ENCODE data around the gene MFRP. TPM values are rescaled to one million over a fixed set of nuclear protein-coding genes. Genes with fewer than 3 reads are reported as not detected.

The MFRP gene
- total RNA-seq, 1 experiment from 2014 or later, result not detected

DNA sequence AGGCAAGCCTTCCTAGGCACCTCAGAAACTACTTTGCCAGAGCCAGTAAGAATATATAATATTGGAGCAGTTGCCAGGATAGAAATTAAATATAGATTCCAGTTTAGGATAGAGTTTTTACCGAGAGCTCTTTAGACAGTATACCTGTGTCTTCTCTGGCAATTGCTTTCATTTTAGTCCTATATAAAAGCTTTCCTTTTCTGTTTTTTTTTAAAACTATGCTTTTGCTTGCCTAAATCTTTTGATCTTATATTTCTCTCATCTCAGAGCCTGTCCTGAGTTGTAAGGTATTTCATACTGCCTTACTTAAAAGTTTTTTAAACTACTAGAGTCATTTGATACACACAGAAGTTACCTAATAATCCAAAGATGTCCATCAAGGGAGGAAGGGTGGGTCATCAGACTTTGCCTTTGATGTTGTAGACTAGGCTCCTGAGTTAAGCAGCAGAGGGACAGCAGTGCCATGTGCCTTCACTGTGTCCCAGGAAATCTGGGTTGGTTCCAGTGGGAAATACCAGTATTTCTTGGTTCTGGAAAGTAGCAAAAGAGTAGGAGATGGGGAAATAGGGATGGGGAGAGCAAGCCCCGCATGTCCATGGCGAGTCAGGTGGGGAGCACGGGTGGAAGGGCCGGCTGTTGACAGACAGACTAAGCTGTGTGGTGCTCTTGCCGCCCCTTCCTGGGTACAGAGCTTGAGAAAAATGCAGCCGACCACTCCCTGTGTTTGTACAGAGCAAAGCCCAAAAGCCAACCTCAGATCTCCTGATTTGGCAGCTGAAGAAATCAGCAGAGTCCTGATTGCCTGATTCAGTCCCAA is 40.7 kb downstream of the MFRP start (continued):
- TF ChIP-seq ZBTB21 (CRISPR knock-in tag; IDR thresholded peaks at IDR 0.05; ENCODE audit: borderline replicate concordance) (no peak), RORB (CRISPR knock-in tag; IDR thresholded peaks at IDR 0.05) (no peak)

DNA sequence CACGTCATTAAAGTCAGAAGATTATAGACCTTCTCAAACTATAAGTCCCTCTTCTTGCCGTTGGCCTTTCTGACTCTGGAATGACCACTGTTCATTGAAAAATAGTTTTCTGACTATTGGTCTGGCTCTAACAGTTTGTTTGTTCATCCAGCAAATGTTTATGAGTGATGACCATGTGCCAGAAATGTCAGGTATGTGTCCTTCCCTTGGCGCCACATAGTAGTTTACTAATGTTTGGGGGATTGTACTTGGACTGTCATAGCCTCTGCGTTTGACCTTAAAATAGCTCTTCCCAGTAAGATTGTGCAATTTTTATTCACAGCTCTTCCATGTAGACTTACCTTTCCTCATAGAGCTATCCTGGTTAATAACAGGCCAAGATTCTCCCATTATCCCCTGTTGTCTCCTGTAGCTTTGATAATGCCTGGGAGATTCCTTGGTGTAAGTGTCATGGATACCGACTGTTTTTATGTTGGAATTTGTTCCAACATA is 43.2 kb downstream of the MFRP start:
- ATAC-seq (no peak), DNase-seq (ENCODE audit: low spot score) (no peak)
- Mint-ChIP-seq H3K27ac (no peak overlapping the region; the same call in 1 of the 2 replicates), H3K36me3 (peaks cover 54% of the 10 kb centered on the region), H3K27me3 (ENCODE audit: low read depth) (no peaks in the 10 kb centered on the region), H3K9me3 (no peaks in the 10 kb centered on the region), H3K4me1 (peaks cover 14% of the 10 kb centered on the region), H3K4me3 (no peak overlapping the region)
- TF ChIP-seq ELF4 (CRISPR knock-in tag; IDR thresholded peaks at IDR 0.05; ENCODE audit: low read depth) (no peak), AFF4 (CRISPR knock-in tag; IDR thresholded peaks at IDR 0.05; ENCODE audit: borderline replicate concordance) (no peak), FOXJ3 (CRISPR knock-in tag; IDR thresholded peaks at IDR 0.05; ENCODE audit: borderline replicate concordance) (no peak), JUN (CRISPR knock-in tag; IDR thresholded peaks at IDR 0.05) (no peak), ZNF121 (CRISPR knock-in tag; IDR thresholded peaks at IDR 0.05) (no peak), ZNF263 (CRISPR knock-in tag; IDR thresholded peaks at IDR 0.05; ENCODE audit: low read depth) (no peak)
- TF ChIP-seq, protein P1, sequence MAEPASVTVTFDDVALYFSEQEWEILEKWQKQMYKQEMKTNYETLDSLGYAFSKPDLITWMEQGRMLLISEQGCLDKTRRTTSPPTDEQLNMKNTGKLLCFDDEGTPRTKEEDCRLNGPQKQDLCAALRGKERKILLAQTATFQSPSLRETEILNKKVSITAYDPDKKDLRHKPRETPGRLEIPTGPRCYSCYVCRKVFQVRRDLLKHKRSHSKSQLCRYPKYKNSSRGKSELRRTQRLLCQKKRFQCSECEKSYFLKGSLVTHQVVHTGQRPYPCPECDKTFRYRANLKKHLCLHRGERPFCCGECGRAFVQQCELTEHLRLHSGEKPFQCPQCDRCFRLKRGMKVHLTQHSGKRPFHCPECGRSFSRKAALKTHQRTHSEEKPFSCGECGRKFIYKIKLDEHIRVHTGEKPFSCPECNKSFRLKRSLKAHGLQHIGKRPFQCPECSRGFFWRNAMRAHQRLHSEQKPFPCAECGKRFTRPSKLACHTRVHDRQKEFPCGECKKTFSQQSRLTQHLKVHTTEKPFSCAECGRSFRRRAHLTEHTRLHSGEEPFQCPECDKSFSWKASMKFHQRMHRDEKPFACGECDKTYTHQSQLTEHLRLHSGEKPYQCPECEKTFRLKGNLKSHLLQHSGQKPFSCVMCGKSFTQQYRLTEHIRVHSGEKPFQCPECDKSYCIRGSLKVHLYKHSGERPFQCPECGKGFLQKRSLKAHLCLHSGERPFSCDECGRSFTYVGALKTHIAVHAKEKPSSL (CRISPR knock-in tag; conservative IDR thresholded peaks at IDR 0.05), result no peak
- TF ChIP-seq, protein P2, sequence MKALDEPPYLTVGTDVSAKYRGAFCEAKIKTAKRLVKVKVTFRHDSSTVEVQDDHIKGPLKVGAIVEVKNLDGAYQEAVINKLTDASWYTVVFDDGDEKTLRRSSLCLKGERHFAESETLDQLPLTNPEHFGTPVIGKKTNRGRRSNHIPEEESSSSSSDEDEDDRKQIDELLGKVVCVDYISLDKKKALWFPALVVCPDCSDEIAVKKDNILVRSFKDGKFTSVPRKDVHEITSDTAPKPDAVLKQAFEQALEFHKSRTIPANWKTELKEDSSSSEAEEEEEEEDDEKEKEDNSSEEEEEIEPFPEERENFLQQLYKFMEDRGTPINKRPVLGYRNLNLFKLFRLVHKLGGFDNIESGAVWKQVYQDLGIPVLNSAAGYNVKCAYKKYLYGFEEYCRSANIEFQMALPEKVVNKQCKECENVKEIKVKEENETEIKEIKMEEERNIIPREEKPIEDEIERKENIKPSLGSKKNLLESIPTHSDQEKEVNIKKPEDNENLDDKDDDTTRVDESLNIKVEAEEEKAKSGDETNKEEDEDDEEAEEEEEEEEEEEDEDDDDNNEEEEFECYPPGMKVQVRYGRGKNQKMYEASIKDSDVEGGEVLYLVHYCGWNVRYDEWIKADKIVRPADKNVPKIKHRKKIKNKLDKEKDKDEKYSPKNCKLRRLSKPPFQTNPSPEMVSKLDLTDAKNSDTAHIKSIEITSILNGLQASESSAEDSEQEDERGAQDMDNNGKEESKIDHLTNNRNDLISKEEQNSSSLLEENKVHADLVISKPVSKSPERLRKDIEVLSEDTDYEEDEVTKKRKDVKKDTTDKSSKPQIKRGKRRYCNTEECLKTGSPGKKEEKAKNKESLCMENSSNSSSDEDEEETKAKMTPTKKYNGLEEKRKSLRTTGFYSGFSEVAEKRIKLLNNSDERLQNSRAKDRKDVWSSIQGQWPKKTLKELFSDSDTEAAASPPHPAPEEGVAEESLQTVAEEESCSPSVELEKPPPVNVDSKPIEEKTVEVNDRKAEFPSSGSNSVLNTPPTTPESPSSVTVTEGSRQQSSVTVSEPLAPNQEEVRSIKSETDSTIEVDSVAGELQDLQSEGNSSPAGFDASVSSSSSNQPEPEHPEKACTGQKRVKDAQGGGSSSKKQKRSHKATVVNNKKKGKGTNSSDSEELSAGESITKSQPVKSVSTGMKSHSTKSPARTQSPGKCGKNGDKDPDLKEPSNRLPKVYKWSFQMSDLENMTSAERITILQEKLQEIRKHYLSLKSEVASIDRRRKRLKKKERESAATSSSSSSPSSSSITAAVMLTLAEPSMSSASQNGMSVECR (CRISPR knock-in tag; IDR thresholded peaks at IDR 0.05; ENCODE audit: borderline replicate concordance), result no peak
- POLR2A ChIA-PET, result no interaction called here
- CTCF ChIA-PET, result no interaction called here
